Activated CD8-positive, alpha-beta memory T cell treated with anti-CD3 and anti-CD28 coated beads, Interleukin-2, amount 50 U/mL, for 24 hours (primary cell): ENCODE results near the gene PLCH2.

Experiments used
- DNase-seq: peaks from one replicate; pipeline ENCODE4 v3.0.0-alpha.2; 2020; ENCODE audit errors: extremely low read depth

The PLCH2 gene

GRCh38 chr1:2515763-2516080 lies 39.6 kb downstream of the PLCH2 start:
- DNase-seq: no peak

GRCh38 chr1:2516124-2516523 lies 40.0 kb downstream of the PLCH2 start:
- DNase-seq: no peak

- DNase-seq: no peak
Observed at GRCh38 chr1:2516946-2517345, 40.9 kb downstream of the PLCH2 start.

GRCh38 chr1:2517966-2518365 lies 41.9 kb downstream of the PLCH2 start:
- DNase-seq: no peak

- DNase-seq: no peak
Observed at GRCh38 chr1:2518528-2518927, 42.4 kb downstream of the PLCH2 start.

GRCh38 chr1:2519029-2519685 lies 43.1 kb downstream of the PLCH2 start:
- no peak for DNase-seq

- DNase-seq: no peak
Observed at GRCh38 chr1:2519729-2520128, 43.6 kb downstream of the PLCH2 start.

- DNase-seq: no peak
Observed at GRCh38 chr1:2520206-2520605, 44.1 kb downstream of the PLCH2 start.

GRCh38 chr1:2520806-2521205 lies 44.7 kb downstream of the PLCH2 start:
- DNase-seq: no peak

GRCh38 chr1:2522230-2522629 lies 46.1 kb downstream of the PLCH2 start:
- no peak for DNase-seq

GRCh38 chr1:2523191-2523890 lies 47.3 kb downstream of the PLCH2 start:
- no peak for DNase-seq

- no peak for DNase-seq
Observed at GRCh38 chr1:2523891-2524609, 48.0 kb downstream of the PLCH2 start.

GRCh38 chr1:2525572-2525919 lies 49.5 kb downstream of the PLCH2 start:
- no peak for DNase-seq

- peak; percentile 71 for DNase-seq
Observed at GRCh38 chr1:2525920-2526823, 50.1 kb downstream of the PLCH2 start, which contains the start of gene PANK4. PANK4 (minus strand) TSS chr1:2526596; CDS start chr1:2526587, 9 bp downstream.

- peak; percentile 38 for DNase-seq
Observed at GRCh38 chr1:2526824-2527555, 50.9 kb downstream of the PLCH2 start.

- DNase-seq: no peak
Observed at GRCh38 chr1:2527556-2527860, 51.4 kb downstream of the PLCH2 start.

- no peak for DNase-seq
Observed at GRCh38 chr1:2528016-2528415, 51.9 kb downstream of the PLCH2 start.

- DNase-seq: no peak
Observed at GRCh38 chr1:2528611-2528965, 52.5 kb downstream of the PLCH2 start.

- no peak for DNase-seq
Observed at GRCh38 chr1:2528966-2529783, 53.1 kb downstream of the PLCH2 start.

- no peak for DNase-seq
Observed at GRCh38 chr1:2529784-2530512, 53.9 kb downstream of the PLCH2 start, which contains the start of gene HES5. HES5 (minus strand) TSS chr1:2530263; CDS start chr1:2530164, 99 bp downstream.
